Iris pigment epithelial cell (primary cell): ENCODE data around the gene ALOX12.
"Not testable (repeated sequence)": the region's sequence is repeated elsewhere in the genome, so short reads cannot be mapped to it uniquely, and the experiment has no call there.

Source experiments
- DNase-seq: peaks from one replicate; pipeline ENCODE4 v3.0.0-alpha.2; 2011; ENCODE audit warnings: low read depth

ALOX12 gene

DNA sequence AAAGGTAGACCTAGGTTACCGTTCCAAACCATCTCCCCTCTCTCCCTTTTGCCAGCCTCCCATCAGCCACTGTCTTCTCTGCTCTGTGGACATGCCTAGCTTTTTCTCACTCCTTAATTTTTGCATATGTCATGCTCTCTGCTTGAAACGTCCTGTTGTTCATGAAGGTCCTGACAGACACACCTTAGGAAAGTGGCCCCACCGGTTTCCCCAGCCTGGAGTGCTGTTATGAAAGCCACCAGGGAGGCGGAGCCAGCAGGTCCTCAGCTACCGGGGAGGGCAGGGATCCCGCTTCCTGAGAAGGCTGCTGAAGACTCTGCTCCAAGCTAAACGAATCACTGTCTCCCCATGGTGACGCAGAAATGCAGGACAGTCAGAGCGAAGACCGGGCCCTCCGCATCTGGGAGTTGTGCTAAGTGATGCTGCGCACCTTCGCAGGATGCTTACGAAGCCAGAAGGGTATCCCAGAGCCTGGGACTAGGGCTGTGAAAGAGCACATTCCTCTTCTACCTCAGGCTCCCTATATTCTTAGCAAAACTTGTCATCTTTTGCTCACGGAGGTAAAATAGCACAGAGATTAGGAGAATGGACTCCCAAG, 50.4 kb downstream of the ALOX12 start:
- DNase-seq = no peak

GRCh38 chr17:7046725-7047397, 51.0 kb downstream of the ALOX12 start:
- not testable (repeated sequence) for DNase-seq

DNA sequence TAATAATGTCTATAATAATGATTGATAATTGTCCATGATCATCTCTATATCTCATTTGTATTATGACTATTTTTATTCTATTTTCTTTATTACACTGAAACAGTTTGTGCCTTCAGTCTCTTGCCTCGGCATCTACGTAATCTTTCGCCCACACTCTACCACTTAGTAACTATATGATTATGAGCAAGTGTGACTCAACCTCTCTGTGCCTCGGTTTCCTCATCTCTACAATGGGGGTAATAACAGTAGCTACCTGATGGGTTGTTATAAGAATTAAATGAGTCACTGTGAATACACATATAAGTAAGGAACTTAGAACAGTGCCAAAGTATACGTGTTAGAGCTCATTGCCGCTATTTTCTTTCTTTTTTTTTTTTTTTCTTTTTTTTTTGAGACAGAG, 51.7 kb downstream of the ALOX12 start:
- no peak for DNase-seq

DNA sequence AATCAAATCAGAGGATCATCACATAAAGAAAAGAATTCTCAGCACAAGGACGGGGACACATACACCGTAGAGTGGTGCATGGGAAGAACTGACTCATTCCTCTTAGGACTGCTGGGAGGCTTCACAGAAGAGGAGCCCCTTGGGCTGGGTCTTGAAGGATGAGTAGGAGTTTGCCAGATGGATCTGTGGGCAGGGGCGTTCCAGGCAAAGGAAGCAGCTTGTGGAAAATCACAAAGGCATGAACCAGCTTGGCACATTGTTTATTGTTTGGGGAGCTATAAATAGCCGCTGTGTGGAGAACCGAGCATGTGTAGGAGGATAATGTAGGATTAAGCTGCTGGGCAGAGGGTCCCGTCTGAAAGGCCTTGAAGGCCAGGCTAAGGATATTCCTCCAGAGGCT, 53.1 kb downstream of the ALOX12 start:
- DNase-seq = no peak

DNA sequence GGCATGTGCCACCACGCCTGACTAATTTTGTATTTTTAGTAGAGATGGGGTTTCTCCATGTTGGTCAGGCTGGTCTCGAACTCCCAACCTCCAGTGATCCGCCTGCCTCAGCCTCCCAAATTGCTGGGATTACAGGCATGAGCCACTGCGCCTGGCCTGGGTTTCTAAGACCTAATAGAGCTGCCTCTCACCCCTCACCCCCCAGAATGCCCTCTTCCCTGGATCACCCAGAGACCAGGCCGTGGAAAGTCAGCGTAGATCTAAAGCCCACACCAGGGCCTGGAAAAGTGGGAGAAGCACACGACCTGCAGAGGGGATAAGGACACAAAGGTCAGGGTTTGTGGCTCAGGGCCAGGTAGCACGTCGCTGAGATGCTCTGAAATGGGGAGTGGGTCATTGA, 54.7 kb downstream of the ALOX12 start:
- DNase-seq = not testable (repeated sequence)

DNA sequence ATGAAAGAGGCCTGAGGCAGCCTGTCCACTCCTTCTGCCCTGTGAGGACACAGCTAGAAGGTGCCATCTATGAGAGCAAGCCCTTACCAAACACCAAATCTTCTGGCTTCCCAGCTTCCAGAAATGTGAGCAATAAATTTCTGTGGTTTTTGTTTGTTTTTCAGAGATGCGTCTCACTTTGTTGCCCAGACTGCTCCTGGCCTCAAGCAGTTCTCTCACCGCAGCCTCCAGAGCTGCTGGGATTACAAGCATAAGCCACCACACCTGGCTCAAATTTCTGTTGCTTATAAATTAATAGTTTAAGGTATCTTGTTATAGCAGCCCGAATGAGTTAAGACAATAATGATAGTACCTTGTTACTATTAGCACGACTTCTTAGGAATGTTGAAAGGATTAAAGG, 60.5 kb downstream of the ALOX12 start:
- peak; percentile 65 for DNase-seq

DNA sequence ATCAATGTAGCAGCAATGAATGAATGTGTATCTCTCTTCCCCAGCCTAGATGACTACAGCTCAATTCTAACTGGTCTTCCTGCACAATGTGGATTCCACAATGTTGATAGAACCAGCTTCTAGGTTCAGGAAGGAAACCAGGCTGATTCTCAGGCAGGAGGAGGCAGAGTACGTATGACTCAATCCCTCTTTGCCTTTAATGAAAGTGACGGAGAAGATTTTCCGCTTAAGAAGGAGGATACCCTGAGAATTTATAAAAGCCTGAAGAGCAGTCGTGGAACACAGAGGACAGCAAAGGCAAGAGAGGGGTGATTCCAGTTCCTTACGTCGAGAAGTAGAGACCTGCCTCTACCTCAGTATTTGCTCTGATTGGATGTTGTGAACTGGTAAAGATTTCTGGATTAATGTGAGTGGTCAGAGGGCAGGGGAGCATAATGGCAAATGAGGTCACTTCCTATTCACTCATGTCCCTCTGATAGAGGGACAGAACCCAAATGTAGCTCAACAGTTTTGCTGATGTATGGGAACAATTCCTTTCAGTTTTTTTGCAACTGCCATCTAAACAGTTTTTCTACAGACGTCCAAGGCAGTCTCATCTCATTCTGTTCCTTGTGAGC, 63.1 kb downstream of the ALOX12 start:
- peak; percentile 71 for DNase-seq
